Gastroesophageal sphincter (tissue), 4 donors: ENCODE data around the gene SCNN1A. TPM values are rescaled to one million over a fixed set of nuclear protein-coding genes. Genes with fewer than 3 reads are reported as not detected.
A peak's percentile ranks its signal among the peaks of the same experiment; 100 is the strongest.

Experiments
- ATAC-seq: fragments of 150-250 bp; one replicate; pipeline ENCODE4 v1.9.1; 2016; ENCODE audit warnings: mild to moderate bottlenecking, moderate library complexity
- H3K27ac ChIP-seq, 4 donors: fragments of 200-600 bp; sonication (generic) in 3 of 4; 1 replicate in 3 of 4; 2 replicates in 1 of 4; pipeline ENCODE4 v1.5.1; 2016 to 2019
- H3K27me3 ChIP-seq: fragments of 200-600 bp; sonication (generic); one replicate; pipeline ENCODE4 v1.5.1; 2019
- H3K36me3 ChIP-seq, 2 donors: fragments of 200-600 bp; sonication (generic); one replicate each; pipeline ENCODE4 v1.5.1; 2019; ENCODE audit warnings: control low read depth in 1 of 2
- H3K4me1 ChIP-seq, 3 donors: fragments of 200-600 bp; sonication (generic); 1 replicate in 2 of 3; 2 replicates in 1 of 3; pipeline ENCODE4 v1.5.1; 2016 to 2019; ENCODE audit warnings: control low read depth in 2 of 3
- H3K4me3 ChIP-seq, 2 donors: fragments of 200-600 bp; sonication (generic); one replicate each; pipeline ENCODE4 v1.5.1; 2019; ENCODE audit warnings: mild to moderate bottlenecking in 1 of 2, moderate library complexity in 1 of 2
- H3K9me3 ChIP-seq, 3 donors: fragments of 200-600 bp; sonication (generic); one replicate each; pipeline ENCODE4 v1.5.1; 2017 to 2019; ENCODE audit warnings: control low read depth in 2 of 3
- EP300 ChIP-seq: sonication (generic); formaldehyde crosslinking; IDR thresholded peaks from one replicate; pipeline ENCODE4 v1.6.1; 2017; ENCODE audit warnings: antibody characterized with exemption, mild to moderate bottlenecking
- POLR2A ChIP-seq, 2 donors: fragments of 450-650 bp; IDR thresholded peaks; one replicate each; pipeline ENCODE4 v1.6.1; 2017; ENCODE audit warnings: antibody characterized with exemption in 2 of 2, mild to moderate bottlenecking in 2 of 2, moderate library complexity in 1 of 2
- POLR2AphosphoS5 ChIP-seq: sonication (generic); formaldehyde crosslinking; IDR thresholded peaks from one replicate; pipeline ENCODE4 v1.6.1; 2017; ENCODE audit warnings: antibody characterized with exemption
- WGBS, 2 donors: methylation state at CpG; one replicate each; pipeline ENCODE4 v1.1.5; 2018; ENCODE audit warnings: low coverage in 1 of 2; 5-methylcytosine and 5-hydroxymethylcytosine counted together
- total RNA-seq, 4 donors: library from RNA; depleted of rRNA; stranded (reverse); fragments of >200 nt; gene quantifications; one replicate each; pipeline ENCODE4 v1.1.0, GENCODE V29; 2016
- TF ChIP-seq, protein P1 (sequence below), 4 experiments: fragments of 200-600 bp in 2 of 4; fragments of 450-650 bp in 2 of 4; sonication (generic) in 1 of 4; IDR thresholded peaks; one replicate each; pipeline ENCODE4 v1.5.1; 2017 to 2019; ENCODE audit warnings: antibody characterized with exemption in 4 of 4, mild to moderate bottlenecking in 2 of 4, moderate library complexity in 2 of 4

SCNN1A gene
- total RNA-seq, 4 donors from 2014 or later: 0.62 to 19.9 (median 5.2) TPM; not detected in 1

DNA sequence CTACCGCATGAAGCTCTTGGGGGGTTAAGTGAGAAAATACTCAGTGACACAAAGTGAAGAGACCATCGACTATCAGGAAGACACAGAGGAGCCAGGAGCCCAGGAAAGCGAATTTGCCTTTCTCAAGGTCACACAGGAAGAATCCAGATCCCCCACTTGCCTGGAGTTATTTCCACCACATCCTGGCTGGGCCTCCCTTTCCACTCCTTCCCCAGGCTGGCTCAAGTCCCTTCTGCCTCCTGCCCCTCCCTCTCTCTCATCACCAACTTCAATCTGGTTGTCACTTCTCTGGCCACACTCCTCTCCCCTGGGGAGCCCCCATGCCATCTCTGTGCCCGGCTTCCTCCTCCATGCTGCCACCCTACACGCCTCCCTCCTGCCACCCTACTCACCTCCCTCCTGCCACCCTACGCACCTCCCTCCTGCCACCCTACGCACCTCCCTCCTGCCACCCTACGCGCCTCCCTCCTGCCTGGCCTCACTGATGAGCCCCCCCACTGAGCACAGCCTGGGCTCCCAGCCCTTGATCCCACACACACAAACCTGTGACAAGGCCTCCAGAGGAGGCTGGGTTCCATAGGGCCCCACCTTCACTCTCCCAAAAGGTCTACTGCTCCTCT is 6.3 kb downstream of the SCNN1A start:
- H3K9me3 ChIP-seq: no peaks in the 10 kb centered on the region
- peaks cover 0 to 19% (median 7%) of the 10 kb centered on the region in 3 donors for H3K4me1 ChIP-seq
- no peak overlapping the region for H3K27ac ChIP-seq
- no peak for ATAC-seq
- WGBS, 2 donors: 80 to 85% methylated on average over 2 to 8 of the region's 9 CpGs
- H3K27me3 ChIP-seq: no peaks in the 10 kb centered on the region
- H3K36me3 ChIP-seq: no peaks in the 10 kb centered on the region
- no peak for TF ChIP-seq POLR2AphosphoS5
- TF ChIP-seq EP300: no peak
- TF ChIP-seq, protein P1, sequence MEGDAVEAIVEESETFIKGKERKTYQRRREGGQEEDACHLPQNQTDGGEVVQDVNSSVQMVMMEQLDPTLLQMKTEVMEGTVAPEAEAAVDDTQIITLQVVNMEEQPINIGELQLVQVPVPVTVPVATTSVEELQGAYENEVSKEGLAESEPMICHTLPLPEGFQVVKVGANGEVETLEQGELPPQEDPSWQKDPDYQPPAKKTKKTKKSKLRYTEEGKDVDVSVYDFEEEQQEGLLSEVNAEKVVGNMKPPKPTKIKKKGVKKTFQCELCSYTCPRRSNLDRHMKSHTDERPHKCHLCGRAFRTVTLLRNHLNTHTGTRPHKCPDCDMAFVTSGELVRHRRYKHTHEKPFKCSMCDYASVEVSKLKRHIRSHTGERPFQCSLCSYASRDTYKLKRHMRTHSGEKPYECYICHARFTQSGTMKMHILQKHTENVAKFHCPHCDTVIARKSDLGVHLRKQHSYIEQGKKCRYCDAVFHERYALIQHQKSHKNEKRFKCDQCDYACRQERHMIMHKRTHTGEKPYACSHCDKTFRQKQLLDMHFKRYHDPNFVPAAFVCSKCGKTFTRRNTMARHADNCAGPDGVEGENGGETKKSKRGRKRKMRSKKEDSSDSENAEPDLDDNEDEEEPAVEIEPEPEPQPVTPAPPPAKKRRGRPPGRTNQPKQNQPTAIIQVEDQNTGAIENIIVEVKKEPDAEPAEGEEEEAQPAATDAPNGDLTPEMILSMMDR (IDR thresholded peaks at IDR 0.05): no peak
- no peak for TF ChIP-seq POLR2A (IDR thresholded peaks at IDR 0.05)
- H3K4me3 ChIP-seq: no peak overlapping the region

DNA sequence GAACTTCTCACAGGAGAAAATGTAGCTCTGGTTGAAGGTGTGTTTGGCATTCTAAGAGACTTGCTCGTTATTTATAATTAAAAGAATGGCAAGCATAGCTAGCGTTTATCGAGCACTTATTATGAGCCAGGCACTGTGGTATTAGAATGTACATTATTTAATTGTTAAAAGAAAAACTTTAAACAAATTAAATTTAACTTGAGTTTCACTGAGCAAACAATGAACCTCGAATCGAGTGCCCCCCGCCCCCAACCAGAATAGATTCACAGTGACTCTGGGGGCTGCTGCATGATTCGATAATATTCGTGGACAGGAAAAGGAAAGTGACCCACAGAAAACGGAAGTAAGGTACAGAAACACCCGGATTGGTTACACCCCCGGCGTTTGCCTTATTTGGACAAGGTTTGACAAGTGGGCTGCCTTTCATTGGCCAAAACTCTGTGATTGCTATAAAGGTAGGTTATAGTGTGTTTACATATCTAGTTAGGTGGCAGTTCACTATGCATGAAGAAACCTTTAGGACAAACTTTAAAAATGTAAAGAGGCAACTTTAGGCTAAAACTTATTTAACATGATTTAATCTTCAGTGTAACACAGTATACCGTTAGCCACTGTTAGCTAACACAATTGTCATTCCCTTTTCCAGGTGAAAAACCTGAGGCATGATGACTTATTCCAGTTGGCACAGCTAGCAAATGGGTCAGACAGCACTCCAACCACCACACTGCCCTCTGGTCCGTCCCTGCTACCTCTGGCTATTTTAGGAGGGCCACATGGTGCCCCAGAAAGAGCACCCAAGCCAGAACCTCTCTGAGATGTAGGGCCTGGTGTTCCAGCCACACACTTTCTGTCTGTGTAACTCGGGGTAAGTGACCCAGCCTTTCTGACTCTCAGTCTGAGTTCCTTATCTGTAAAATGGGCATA is 7.1 kb downstream of the SCNN1A start:
- no peak for ATAC-seq
- Histone ChIP-seq H3K4me3 (no peak overlapping the region), H3K4me1 (peaks cover 0 to 27% (median 8%) of the 10 kb centered on the region in 3 donors), H3K27me3 (no peaks in the 10 kb centered on the region), H3K9me3 (no peaks in the 10 kb centered on the region), H3K27ac (peak overlapping the region in 1 of 4 donors; percentile 27), H3K36me3 (no peaks in the 10 kb centered on the region)
- TF ChIP-seq, protein P1 (IDR thresholded peaks at IDR 0.05): no peak
- no peak for TF ChIP-seq POLR2A (IDR thresholded peaks at IDR 0.05)
- no peak for TF ChIP-seq EP300
- TF ChIP-seq POLR2AphosphoS5: no peak
- 72% methylated on average over 9 to 15 of the region's 15 CpGs for WGBS, 2 donors

DNA sequence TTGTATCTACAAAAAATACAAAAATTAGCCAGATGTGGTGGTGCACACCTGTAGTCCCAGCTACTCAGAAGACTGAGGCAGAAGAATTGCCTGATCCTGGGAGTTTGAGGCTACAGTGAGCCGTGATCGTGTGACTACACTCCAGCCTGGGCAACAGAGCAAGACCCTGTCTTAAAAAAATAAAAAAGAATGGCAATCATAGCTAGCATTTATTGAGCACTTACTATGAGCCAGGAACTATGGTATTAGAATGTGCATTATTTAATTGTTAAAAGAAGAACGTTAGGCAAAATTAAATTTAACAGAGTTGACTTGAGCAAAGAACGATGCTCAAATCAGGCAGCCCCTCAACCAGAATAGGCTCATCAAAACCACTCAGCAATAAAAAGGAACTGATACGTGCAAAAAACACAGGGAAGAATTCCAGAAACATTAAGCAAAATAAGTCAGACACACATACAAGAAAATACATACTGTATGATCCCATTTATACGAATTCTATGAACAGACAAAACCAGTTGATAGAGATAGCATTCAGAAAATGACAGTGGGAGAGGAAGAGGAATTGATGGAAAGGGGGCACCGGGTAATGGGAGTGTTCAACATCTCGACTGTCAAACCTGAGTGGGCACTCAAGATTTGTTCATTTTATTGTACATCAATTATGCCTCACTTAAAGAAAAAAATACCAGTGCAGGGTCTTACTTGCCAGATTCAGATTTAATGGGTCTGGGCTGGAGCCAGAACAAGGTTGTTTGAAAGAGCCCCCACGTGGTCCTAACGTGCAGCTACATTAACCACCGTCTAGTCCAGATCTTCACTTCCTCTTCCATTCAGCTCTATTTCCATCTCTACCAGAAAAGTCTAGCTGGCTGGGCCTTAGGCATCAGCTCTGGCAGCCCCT is 8.0 kb downstream of the SCNN1A start:
- peak overlapping the region in 1 of 4 donors; percentile 27 for H3K27ac ChIP-seq
- H3K9me3 ChIP-seq: no peaks in the 10 kb centered on the region
- no peak for ATAC-seq
- H3K4me3 ChIP-seq: no peak overlapping the region
- no peaks in the 10 kb centered on the region for H3K27me3 ChIP-seq
- peaks cover 0 to 31% (median 6%) of the 10 kb centered on the region in 3 donors for H3K4me1 ChIP-seq
- H3K36me3 ChIP-seq: no peaks in the 10 kb centered on the region
- TF ChIP-seq POLR2AphosphoS5 (no peak), EP300 (no peak), POLR2A (IDR thresholded peaks at IDR 0.05) (no peak)
- TF ChIP-seq, protein P1 (IDR thresholded peaks at IDR 0.05): peak in 3 of 4 experiments; percentile 29 to 37 (median 35)
- WGBS, 2 donors: 48 to 50% methylated on average over 8 to 11 of the region's 11 CpGs

DNA sequence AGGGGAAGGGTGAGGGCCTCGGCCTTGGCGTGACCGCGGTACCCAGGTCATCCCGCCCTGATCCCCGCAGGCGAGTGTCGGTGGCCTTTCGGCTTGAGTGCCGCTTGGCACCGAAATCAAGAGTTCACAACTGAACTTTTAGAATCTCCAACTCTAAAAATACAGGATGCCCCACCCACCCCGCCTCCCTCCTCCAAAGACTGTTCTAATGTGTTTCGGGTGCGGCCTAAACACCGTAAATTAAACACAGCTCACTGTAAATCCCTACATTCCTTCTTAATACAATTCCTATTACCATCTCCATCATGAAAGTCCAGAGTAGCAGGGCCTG is 11.4 kb downstream of the SCNN1A start:
- Histone ChIP-seq H3K27ac (peak overlapping the region; percentile 60 to 87 (median 87)), H3K9me3 (no peaks in the 10 kb centered on the region), H3K36me3 (no peaks in the 10 kb centered on the region), H3K4me3 (peak overlapping the region; percentile 53 to 60), H3K4me1 (peaks cover 0 to 27% (median 5%) of the 10 kb centered on the region in 3 donors), H3K27me3 (no peaks in the 10 kb centered on the region)
- ATAC-seq: no peak
- TF ChIP-seq POLR2AphosphoS5: peak; percentile 49
- no peak for TF ChIP-seq POLR2A (IDR thresholded peaks at IDR 0.05)
- 20 to 66% methylated on average over 2 to 15 of the region's 15 CpGs for WGBS, 2 donors
